Hematopoietic multipotent progenitor cell treated with erythropoietin and hydrocortisone succinate and interleukin-3 and kit ligand, for 15 days (in vitro differentiated cells): ENCODE results near the gene LCE1D.

Experiments used
- DNase-seq: peaks from one replicate; pipeline ENCODE4 v3.0.0-alpha.2; 2015; ENCODE audit warnings: low spot score

Gene LCE1D

GRCh38 chr1:152796421-152796820 lies at the start of gene LCE1D:
Gene LCE1D, plus strand, starts transcription at chr1:152796721. Its CDS starts 1,074 bp downstream, at chr1:152797795.
- no peak for DNase-seq

GRCh38 chr1:152747831-152748230 lies 48.7 kb upstream of the LCE1D start:
- no peak for DNase-seq

- no peak for DNase-seq
These were observed 44.3 kb upstream of the LCE1D start for GRCh38 chr1:152752225-152752624.

GRCh38 chr1:152753586-152753985 lies 42.9 kb upstream of the LCE1D start:
- no peak for DNase-seq

GRCh38 chr1:152756872-152757271 lies 39.6 kb upstream of the LCE1D start:
- DNase-seq: no peak

- no peak for DNase-seq
These were observed 38.8 kb upstream of the LCE1D start, which contains the start of gene KPRP for GRCh38 chr1:152757747-152758146. Gene KPRP, plus strand, starts transcription at chr1:152758025. Its CDS starts 1,564 bp downstream, at chr1:152759589.

- no peak for DNase-seq
These were observed 37.9 kb upstream of the LCE1D start for GRCh38 chr1:152758636-152759035.

GRCh38 chr1:152759453-152760173 lies 36.9 kb upstream of the LCE1D start:
- no peak for DNase-seq

- no peak for DNase-seq
These were observed 35.9 kb upstream of the LCE1D start for GRCh38 chr1:152760551-152761190.

- DNase-seq: no peak
These were observed 34.8 kb upstream of the LCE1D start for GRCh38 chr1:152761609-152762213.

GRCh38 chr1:152768847-152769533 lies 27.5 kb upstream of the LCE1D start:
- no peak for DNase-seq

- no peak for DNase-seq
These were observed 26.1 kb upstream of the LCE1D start for GRCh38 chr1:152770411-152770810.

- DNase-seq: no peak
These were observed 21.6 kb upstream of the LCE1D start, which contains the start of gene LCE1F for GRCh38 chr1:152774875-152775274. Gene LCE1F, plus strand, starts transcription at chr1:152775140. Its CDS starts 1,232 bp downstream, at chr1:152776372.

GRCh38 chr1:152776361-152776760 lies 20.2 kb upstream of the LCE1D start:
- no peak for DNase-seq

GRCh38 chr1:152777510-152778137 lies 18.9 kb upstream of the LCE1D start:
- DNase-seq: peak; percentile 8

GRCh38 chr1:152783095-152783494 lies 13.4 kb upstream of the LCE1D start:
- DNase-seq: no peak

GRCh38 chr1:152786077-152786476 lies 10.4 kb upstream of the LCE1D start, which contains the start of gene LCE1E:
Gene LCE1E, plus strand, starts transcription at chr1:152786257. Its CDS starts 1,043 bp downstream, at chr1:152787300.
- no peak for DNase-seq

GRCh38 chr1:152795686-152796085 lies 835 bp upstream of the LCE1D start:
- no peak for DNase-seq

- no peak for DNase-seq
These were observed 4.8 kb downstream of the LCE1D start for GRCh38 chr1:152801333-152801732.

GRCh38 chr1:152806576-152806975 lies 10.1 kb downstream of the LCE1D start, which contains the start of gene LCE1C:
Gene LCE1C, minus strand, starts transcription at chr1:152806651. Its CDS starts 1,173 bp downstream, at chr1:152805478.
- no peak for DNase-seq

- DNase-seq: no peak
These were observed 14.5 kb downstream of the LCE1D start for GRCh38 chr1:152811050-152811449.

- no peak for DNase-seq
These were observed 15.2 kb downstream of the LCE1D start, which contains the start of gene LCE1B for GRCh38 chr1:152811671-152812070. Gene LCE1B, plus strand, starts transcription at chr1:152811971. Its CDS starts 476 bp downstream, at chr1:152812447.
